Stimulated activated CD4-positive, alpha-beta T cell treated with anti-CD3 and anti-CD28 coated beads, Interleukin-15, amount 100 ng/mL, for 1 hour (primary cell): ENCODE data around the gene AAMP.
A peak's percentile ranks its signal among the peaks of the same experiment; 100 is the strongest.

ENCODE experiments used
- DNase-seq, 2 donors: peaks; one replicate each; pipeline ENCODE4 v3.0.0-alpha.2; 2020; ENCODE audit warnings: low read depth in 1 of 2, low spot score in 1 of 2

AAMP gene

GRCh38 chr2:218294430-218295022, 24.6 kb upstream of the AAMP start:
- no peak for DNase-seq

GRCh38 chr2:218293715-218294429, 23.9 kb upstream of the AAMP start:
- no peak for DNase-seq

- DNase-seq: peak; percentile 70 to 76
These were observed 22.4 kb upstream of the AAMP start, which contains the start of gene TMBIM1 for GRCh38 chr2:218292048-218293014. TSS of gene TMBIM1 (minus strand) at chr2:218292503. CDS start at chr2:218282141, 10,362 bp downstream.

- DNase-seq: no peak
These were observed 21.5 kb upstream of the AAMP start for GRCh38 chr2:218291318-218292047.

- DNase-seq: no peak
These were observed 20.7 kb upstream of the AAMP start for GRCh38 chr2:218290316-218291261.

- no peak for DNase-seq
These were observed 19.8 kb upstream of the AAMP start for GRCh38 chr2:218289639-218290315.

- peak; percentile 45 to 66 for DNase-seq
These were observed 16.9 kb upstream of the AAMP start for GRCh38 chr2:218286570-218287459.

GRCh38 chr2:218285604-218286003, 15.7 kb upstream of the AAMP start:
- no peak for DNase-seq

GRCh38 chr2:218284106-218284811, 14.3 kb upstream of the AAMP start:
- DNase-seq: peak in 1 of 2 donors; percentile 36

GRCh38 chr2:218282173-218282991, 12.4 kb upstream of the AAMP start:
- DNase-seq: no peak

- DNase-seq: no peak
These were observed 11.5 kb upstream of the AAMP start for GRCh38 chr2:218281449-218281848.

- no peak for DNase-seq
These were observed 10.4 kb upstream of the AAMP start for GRCh38 chr2:218280260-218280870.

- DNase-seq: no peak
These were observed 8.8 kb upstream of the AAMP start for GRCh38 chr2:218278531-218279360.

- no peak for DNase-seq
These were observed 8.0 kb upstream of the AAMP start for GRCh38 chr2:218277921-218278320.

- DNase-seq: no peak
These were observed 7.2 kb upstream of the AAMP start for GRCh38 chr2:218276986-218277755.
